GM12892 (cell line): ENCODE data around the gene CERS5.

ENCODE experiments used
- POLR2A ChIP-seq: IDR thresholded peaks from 2 replicates; pipeline ENCODE4 v1.6.1; 2011; ENCODE audit warnings: low read depth, low read length, control low read depth
- POLR2AphosphoS5 ChIP-seq: IDR thresholded peaks from 2 replicates; pipeline ENCODE4 v1.6.1; 2011; ENCODE audit warnings: low read depth, low read length, control low read depth

DNA sequence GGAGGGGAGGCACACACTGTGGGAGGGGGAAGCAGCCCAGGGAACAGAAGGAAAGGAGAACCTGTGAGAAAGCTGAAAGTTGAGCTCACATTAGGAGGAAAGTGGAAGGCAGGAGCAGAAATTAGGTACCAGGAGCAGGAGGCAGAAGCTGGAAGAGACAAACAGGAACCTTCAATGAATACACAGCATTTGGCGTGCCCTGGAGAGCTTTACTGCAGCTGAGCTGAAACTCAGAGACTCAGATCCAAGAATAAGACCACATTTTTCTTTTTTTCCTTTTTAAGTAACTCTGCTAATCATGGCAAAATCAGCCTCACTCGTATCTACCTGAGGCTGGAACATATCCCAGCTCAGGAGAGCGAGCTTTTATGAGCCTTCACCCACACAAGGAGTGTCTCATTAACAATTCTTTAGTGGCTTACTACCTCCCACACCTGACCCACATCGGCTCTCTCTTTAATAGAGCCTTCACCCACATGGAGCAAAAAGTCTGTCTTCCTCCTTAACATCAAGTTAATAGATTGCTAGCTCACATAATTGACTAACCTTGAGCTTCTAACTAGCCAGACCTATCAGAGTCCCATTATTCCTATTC, 18.2 kb upstream of the CERS5 start:
- TF ChIP-seq POLR2AphosphoS5 (no peak), POLR2A (no peak)
